GM18909 (cell line): Measurements from ENCODE around the gene PIGT.
A peak's percentile ranks its signal among the peaks of the same experiment; 100 is the strongest.

Experiments used
- ATAC-seq: cut with Tn5 transposase; IDR thresholded peaks from one replicate; pipeline ENCODE4 v1.9.1; 2021; ENCODE audit warnings: mild to moderate bottlenecking; ENCODE audit not compliant: unreplicated experiment, poor library complexity

Gene PIGT

GRCh38 chr20:45399018-45399417 lies 16.9 kb upstream of the PIGT start:
- no peak for ATAC-seq

DNA sequence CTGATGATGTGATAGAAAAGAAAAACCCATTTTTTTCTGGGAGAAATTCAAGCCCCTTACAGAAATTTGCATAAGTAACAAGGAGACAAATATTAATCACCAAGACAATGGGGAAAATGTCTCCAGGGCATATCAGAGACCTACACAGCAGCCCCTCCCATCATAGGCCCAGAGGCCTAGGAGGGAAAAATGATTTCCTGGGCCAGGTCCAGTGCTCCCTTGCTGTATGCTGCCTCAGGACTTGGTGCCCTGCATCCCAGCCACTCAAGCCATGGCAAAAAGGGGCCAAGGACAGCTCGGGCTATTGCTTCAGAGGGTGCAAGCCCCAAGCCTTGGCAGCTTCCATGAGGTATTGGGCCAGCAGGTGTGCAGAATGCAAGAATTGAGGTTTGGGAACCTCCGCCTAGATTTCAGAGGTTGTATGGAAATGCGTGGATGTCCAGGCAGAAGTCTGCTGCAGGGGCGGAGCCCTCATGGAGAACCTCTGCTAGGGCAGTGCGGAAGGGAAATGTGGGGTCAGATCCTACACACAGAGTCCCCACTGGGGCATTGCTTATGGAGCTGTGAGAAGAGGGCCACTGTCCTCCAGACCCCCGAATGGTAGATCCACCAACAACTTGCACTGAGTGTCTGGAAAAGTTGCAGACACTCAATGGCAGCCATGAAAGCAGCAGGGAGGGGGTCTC lies 15.5 kb upstream of the PIGT start:
- ATAC-seq: no peak

GRCh38 chr20:45402946-45403345 lies 13.0 kb upstream of the PIGT start:
- ATAC-seq: no peak

DNA sequence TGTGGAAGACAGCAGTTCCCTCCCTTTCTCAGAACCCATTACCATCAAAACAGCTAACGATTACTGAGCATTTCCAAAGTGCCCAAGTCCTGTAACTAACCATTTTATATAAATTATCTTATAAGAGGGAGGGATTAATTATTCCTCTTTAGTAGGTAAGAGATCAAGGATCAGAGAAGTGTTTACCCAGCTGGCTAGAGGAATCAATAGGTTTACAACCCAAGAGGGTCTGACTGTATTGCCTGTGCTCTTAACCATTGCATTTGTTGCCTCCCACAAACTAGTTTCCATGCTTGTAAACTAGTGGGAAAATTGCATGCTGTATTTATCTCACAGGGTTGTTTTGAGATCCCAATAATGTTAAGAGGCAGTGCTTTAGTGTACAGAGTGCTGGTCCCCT lies 11.5 kb upstream of the PIGT start:
- ATAC-seq: no peak

- ATAC-seq: no peak
Measured at GRCh38 chr20:45405571-45406259, 10.2 kb upstream of the PIGT start.

DNA sequence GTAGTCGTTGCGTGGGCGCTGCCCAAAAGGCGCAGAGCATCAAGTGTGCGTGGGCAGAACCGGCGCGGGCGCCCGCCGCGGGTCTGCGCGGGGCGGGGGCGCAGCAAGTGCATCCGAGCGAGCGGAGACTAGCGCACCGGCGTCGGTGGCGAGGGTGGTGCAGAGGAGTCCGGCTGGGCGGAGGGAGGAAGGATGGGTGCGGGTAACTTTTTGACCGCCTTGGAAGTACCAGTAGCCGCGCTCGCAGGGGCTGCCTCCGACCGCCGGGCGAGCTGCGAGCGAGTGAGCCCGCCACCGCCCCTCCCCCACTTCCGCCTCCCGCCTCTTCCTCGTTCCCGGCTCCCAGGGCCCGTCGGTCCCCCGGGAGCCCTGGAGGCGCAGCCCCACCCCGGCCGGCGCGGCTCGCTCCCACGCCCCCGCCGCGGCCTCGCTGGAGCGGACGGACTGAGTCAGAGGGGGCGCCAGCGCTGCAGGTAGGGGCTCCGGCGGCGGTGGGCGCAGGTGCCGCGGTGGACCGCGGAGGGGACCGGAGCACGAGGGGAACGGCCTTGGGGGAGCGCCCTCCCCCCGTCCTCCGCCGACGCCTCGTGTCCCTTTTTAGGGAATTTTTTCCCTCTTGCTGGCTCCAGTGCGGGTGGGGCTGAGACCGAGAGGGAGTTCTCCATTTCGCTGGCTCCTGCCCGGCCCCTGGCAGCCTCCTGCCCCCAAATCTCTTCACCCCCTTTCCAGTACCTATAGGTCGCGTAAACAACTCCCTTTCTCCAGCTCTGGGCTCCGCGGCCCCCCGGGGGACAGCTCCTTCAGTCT lies 9.5 kb upstream of the PIGT start:
- ATAC-seq: no peak

- ATAC-seq: no peak
Measured at GRCh38 chr20:45407067-45407745, 8.7 kb upstream of the PIGT start.

GRCh38 chr20:45407783-45408645 lies 7.9 kb upstream of the PIGT start, which contains the start of gene DBNDD2:
DBNDD2 (plus strand) TSS chr20:45408289; CDS start chr20:45408468, 179 bp downstream.
- ATAC-seq: no peak

DNA sequence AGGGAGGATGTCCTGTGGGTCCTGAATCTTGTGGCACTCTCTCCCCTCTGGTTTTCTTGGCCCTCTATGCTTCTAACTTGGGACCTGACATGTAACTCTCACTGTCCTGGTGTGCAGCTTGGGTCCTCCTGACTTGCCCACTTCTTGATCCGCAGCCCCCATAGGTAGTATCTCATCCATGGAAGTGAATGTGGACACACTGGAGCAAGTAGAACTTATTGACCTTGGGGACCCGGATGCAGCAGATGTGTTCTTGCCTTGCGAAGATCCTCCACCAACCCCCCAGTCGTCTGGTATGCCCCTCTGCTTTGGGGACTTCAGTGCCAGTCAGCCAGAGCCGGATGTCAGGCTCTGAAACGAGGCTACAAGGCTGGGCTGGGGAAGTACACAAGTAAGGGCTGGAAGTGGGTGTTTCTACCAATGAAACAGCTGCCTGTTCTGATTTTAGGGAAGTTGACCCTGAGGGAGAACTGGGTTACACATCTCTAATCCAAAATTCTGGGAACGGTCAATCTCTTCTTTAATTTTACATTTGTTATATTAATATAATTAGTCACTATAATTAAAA lies 7.2 kb upstream of the PIGT start:
- no peak for ATAC-seq

GRCh38 chr20:45409521-45410272 lies 6.2 kb upstream of the PIGT start:
- ATAC-seq: no peak

GRCh38 chr20:45410887-45411286 lies 5.1 kb upstream of the PIGT start:
- ATAC-seq: no peak

DNA sequence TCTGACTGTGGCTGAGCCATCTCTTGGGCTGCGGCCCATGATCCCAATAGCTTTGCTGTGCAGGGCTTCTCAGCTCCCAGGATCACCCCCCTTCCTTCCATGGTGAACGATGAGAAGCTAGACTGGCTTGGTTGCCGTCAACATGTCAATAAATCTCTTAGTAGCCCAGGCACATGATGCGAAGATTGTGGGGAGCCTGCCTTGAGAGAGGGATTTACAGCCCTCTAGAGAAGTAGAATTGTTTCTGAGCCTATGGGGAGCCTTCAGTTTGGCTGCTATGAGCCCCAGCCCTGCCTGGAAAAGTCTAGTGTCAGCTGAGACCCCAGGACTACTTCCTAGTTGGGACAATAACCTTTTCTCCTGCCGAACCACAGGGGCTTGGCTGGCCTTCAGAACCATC lies 3.3 kb upstream of the PIGT start:
- no peak for ATAC-seq

DNA sequence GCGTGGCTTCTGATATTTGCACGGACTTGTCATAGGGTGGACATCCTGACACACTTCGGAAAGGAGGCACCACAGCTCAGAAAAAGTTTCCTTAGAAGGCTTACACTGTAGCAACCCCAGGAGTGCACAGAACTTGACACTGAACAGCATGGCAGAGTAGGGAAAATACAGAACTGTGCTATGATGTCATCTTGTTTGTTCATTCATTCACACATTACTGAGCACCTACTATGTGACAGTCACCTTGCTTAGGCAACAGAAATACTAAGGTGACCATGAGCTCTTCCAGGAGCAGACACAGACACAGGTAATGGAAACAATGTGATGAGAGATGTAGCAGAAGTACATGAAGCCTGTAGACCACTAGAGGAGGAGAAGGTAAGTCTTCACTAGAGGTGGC lies 2.5 kb upstream of the PIGT start:
- ATAC-seq: no peak

DNA sequence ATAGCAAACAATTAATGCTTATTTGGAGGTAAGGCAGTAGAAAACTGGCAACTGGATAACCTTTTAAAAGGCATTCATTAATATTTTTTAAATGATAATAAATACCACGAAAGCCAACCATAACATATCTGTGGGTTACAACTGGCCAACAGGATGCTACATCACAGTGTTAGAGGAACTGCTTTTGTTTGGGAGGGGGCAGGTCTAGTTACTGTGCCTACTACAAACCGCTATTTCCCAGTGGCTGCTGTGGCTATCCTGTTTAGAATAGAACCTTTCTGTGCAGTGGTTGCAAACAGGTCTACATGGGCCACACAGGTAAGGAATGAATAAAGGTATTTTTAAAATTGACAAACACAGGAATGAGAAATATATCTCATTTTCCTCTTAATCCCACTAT lies 976 bp downstream of the PIGT start:
- no peak for ATAC-seq

DNA sequence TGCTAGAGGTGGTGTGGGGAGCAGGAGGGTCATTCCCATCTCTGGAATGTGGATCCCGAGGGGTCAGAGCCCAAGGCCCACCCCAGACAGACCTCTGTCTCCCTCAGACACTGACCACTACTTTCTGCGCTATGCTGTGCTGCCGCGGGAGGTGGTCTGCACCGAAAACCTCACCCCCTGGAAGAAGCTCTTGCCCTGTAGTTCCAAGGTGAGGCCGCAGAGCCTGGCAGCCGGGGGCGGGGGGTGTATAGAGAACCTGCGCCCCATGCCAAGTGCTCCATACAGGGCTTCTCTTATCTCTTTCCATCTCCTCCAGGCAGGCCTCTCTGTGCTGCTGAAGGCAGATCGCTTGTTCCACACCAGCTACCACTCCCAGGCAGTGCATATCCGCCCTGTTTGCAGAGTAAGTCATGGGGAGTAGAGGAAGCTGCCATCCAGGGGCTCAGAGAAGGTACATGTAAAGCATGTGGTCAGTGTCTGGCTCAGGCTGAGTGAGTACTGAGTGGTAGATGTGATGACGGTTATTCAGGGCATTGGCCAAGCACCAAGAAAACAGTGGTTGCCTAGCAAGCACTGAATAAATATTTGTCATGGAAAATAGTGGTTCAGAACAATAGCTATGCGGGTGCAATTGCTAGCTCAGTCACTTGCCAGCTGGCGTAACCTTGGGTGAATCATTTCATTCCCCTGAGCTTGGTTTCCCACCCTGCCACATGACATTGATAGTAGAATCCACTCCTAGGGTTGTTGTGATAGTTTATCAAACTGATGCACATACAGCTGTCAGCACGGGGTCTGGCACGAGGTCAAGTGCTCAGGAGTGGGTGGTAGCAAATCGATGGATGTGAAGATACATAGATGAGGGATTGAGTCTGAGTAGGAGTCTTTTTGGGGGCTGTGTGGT lies 3.5 kb downstream of the PIGT start:
- peak; percentile 80 for ATAC-seq

- ATAC-seq: no peak
Measured at GRCh38 chr20:45420125-45420524, 4.2 kb downstream of the PIGT start.

DNA sequence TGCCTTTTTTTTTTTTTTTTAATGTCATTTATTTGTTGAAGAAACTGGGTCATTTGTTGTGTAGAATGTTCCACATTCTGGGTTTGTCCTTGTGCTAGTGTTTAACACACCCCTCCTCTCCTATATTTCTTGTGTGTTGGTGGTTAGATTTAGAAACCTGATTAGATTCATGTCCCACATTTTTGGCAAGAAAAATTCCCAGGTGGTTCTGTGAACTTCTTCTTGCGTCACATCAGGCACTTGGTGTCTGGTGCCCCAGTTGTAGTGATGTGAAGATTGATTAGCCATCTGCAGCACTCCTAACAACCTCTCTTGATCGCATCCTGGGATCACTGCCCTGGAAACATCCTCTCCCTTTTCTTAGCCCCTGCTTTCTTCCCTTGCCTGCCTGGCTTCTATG lies 7.8 kb downstream of the PIGT start:
- ATAC-seq: no peak

DNA sequence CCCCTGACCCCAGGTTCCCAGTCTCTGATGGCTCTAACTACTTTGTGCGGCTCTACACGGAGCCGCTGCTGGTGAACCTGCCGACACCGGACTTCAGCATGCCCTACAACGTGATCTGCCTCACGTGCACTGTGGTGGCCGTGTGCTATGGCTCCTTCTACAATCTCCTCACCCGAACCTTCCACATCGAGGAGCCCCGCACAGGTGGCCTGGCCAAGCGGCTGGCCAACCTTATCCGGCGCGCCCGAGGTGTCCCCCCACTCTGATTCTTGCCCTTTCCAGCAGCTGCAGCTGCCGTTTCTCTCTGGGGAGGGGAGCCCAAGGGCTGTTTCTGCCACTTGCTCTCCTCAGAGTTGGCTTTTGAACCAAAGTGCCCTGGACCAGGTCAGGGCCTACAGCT lies 9.6 kb downstream of the PIGT start:
- ATAC-seq: no peak
